ENCODE results near the gene F3. TPM values are rescaled to one million over a fixed set of nuclear protein-coding genes. Genes with fewer than 3 reads are reported as not detected.

The F3 gene
- total and polyA plus RNA-seq, 2 donors (not counting 1 experiment from before 2014, with no cell fraction given) = 0.25 TPM; not detected in 1

DNA sequence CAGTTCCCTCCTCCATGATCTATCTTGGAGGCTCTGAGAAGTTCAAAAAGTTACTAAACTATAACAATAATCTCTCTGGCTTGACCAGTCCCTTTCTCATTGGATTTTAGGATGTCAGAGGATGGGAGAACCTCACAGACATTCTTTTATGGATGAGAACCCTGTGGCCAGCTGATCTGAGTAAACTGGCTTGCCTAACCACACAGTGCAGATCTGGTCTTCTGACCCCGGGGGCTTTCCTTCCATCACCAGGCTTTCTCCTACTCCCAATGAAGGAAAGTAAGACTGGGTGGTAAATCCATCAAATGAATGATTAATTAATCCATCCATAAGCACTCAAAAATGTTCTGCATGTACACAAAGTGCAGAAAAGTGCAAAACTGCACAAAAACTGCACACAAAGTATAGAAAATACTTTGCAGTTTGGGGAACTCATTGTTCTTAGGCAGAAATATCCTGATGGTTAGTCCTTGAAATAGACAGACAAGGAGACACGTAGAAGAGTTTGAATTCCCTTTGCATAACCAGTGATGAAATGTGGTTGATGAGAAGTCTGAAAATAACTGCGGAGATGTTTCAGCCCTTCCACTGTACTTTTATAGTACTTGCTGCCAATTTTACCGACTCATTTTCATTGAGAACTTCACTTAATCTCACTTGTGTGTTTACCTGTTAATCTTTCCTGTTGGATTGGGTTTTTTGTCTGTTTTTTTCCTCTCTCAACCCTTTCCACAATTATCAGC, 2.5 kb upstream of the F3 start:
- H3K4me1 Mint-ChIP-seq = peaks cover 16% of the 10 kb centered on the region
- DNase-seq (no peak), ATAC-seq (ENCODE audit: low read depth) (no peak)
- no peak overlapping the region for H2AFZ ChIP-seq (ENCODE audit: insufficient read depth, low read depth, low read length, poor library complexity, severe bottlenecking)
- H3K36me3 ChIP-seq (replicated peaks in 1 of 2; ENCODE audit: control extremely low read depth in 1 of 2, control insufficient read depth in 1 of 2, extremely low read depth in 1 of 2, insufficient read depth in 2 of 2, low read length in 1 of 2) = no peaks in the 10 kb centered on the region
- H3K27me3 ChIP-seq (replicated peaks in 1 of 4; ENCODE audit: control extremely low read depth in 1 of 4, control insufficient read depth in 3 of 4, insufficient read depth in 4 of 4, low read length in 3 of 4) = peaks cover 0 to 29% (median 19%) of the 10 kb centered on the region in 4 experiments
- H3K9me3 Mint-ChIP-seq (ENCODE audit: insufficient read depth) = no peaks in the 10 kb centered on the region
- peaks cover 17% of the 10 kb centered on the region in 2 donors for H3K4me1 ChIP-seq (ENCODE audit: control insufficient read depth in 2 of 2, insufficient read depth in 2 of 2, low read length in 2 of 2)
- peaks cover 56% of the 10 kb centered on the region for H3K27me3 Mint-ChIP-seq
- H4K20me1 ChIP-seq (ENCODE audit: control insufficient read depth, insufficient read depth, low read length, poor library complexity, severe bottlenecking) = no peaks in the 10 kb centered on the region
- ChIA-PET CTCF (no interaction called here), POLR2A (no interaction called here)
- intact Hi-C loops (cut with micrococcal nuclease) = no loop called here
- no peaks in the 10 kb centered on the region for H3K79me2 ChIP-seq (ENCODE audit: control insufficient read depth, insufficient read depth, low read length)
- H3K4me3 Mint-ChIP-seq = no peak overlapping the region
- no peak overlapping the region for H3K9ac ChIP-seq (ENCODE audit: low read length)
- TF ChIP-seq CTCF (IDR thresholded peaks at IDR 0.05) (no peak), EZH2 (IDR thresholded peaks at IDR 0.05; ENCODE audit: borderline replicate concordance, insufficient read depth, low read depth, low read length, poor library complexity, severe bottlenecking) (no peak)
- 100% methylated on average over 1 of the region's 4 CpGs for WGBS (ENCODE audit: insufficient coverage)
- no peak overlapping the region for H3K27ac Mint-ChIP-seq
- no peak overlapping the region for H3K4me2 ChIP-seq (replicated peaks; ENCODE audit: low read depth, low read length, poor library complexity, severe bottlenecking)
- H3K27ac ChIP-seq (ENCODE audit: low read length in 2 of 2) = no peak overlapping the region
- peaks cover 0 to 14% (median 0%) of the 10 kb centered on the region in 3 donors for H3K9me3 ChIP-seq (ENCODE audit: control extremely low read depth in 1 of 3, control insufficient read depth in 2 of 3, insufficient read depth in 1 of 3, low read length in 2 of 3)
- no peak overlapping the region for H3K4me3 ChIP-seq (ENCODE audit: control extremely low read depth in 1 of 5, extremely low read depth in 1 of 5, insufficient read depth in 1 of 5, low read depth in 2 of 5, low read length in 4 of 5)

DNA sequence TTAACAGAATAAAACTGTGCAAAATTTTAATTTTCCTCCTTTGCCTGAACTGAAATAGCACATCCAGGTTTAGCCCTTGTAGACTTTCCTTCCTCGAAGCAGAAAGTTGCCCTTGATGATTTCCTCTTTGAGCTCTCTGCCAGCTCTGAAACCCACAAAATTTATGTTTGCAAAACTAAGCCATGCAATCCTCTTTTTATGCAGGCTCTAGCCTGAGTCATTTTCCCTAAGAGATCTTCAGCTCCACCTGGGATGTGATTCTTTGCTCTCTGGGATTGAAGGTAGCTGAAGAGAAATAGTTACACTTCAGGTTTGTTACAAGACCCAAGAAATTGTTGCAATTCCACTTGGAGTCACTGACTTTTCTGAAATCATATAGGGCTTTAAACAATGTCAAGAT, 1.4 kb upstream of the F3 start:
- Histone ChIP-seq H3K79me2 (ENCODE audit: control insufficient read depth, insufficient read depth, low read length) (no peaks in the 10 kb centered on the region), H3K4me1 (ENCODE audit: control insufficient read depth in 2 of 2, insufficient read depth in 2 of 2, low read length in 2 of 2) (peaks cover 17% of the 10 kb centered on the region in 2 donors), H3K27ac (ENCODE audit: low read length in 2 of 2) (no peak overlapping the region), H3K9me3 (ENCODE audit: control extremely low read depth in 1 of 3, control insufficient read depth in 2 of 3, insufficient read depth in 1 of 3, low read length in 2 of 3) (peaks cover 0 to 14% (median 0%) of the 10 kb centered on the region in 3 donors), H2AFZ (ENCODE audit: insufficient read depth, low read depth, low read length, poor library complexity, severe bottlenecking) (no peak overlapping the region), H3K27me3 (replicated peaks in 1 of 4; ENCODE audit: control extremely low read depth in 1 of 4, control insufficient read depth in 3 of 4, insufficient read depth in 4 of 4, low read length in 3 of 4) (peaks cover 0 to 35% (median 19%) of the 10 kb centered on the region in 4 experiments), H3K4me3 (ENCODE audit: control extremely low read depth in 1 of 5, extremely low read depth in 1 of 5, insufficient read depth in 1 of 5, low read depth in 2 of 5, low read length in 4 of 5) (no peak overlapping the region), H3K4me2 (replicated peaks; ENCODE audit: low read depth, low read length, poor library complexity, severe bottlenecking) (peak overlapping the region; percentile 72), H4K20me1 (ENCODE audit: control insufficient read depth, insufficient read depth, low read length, poor library complexity, severe bottlenecking) (no peaks in the 10 kb centered on the region), H3K9ac (ENCODE audit: low read length) (peak overlapping the region; percentile 53), H3K36me3 (replicated peaks in 1 of 2; ENCODE audit: control extremely low read depth in 1 of 2, control insufficient read depth in 1 of 2, extremely low read depth in 1 of 2, insufficient read depth in 2 of 2, low read length in 1 of 2) (no peaks in the 10 kb centered on the region)
- DNase-seq (no peak), ATAC-seq (ENCODE audit: low read depth) (no peak)
- Mint-ChIP-seq H3K27me3 (peaks cover 58% of the 10 kb centered on the region), H3K4me1 (peaks cover 16% of the 10 kb centered on the region), H3K27ac (no peak overlapping the region), H3K9me3 (ENCODE audit: insufficient read depth) (no peaks in the 10 kb centered on the region), H3K4me3 (peak overlapping the region; percentile 80)
- WGBS (ENCODE audit: insufficient coverage) = 0% methylated on average over 1 of the region's 1 CpG
- ChIA-PET POLR2A (no interaction called here), CTCF (no interaction called here)
- TF ChIP-seq CTCF (IDR thresholded peaks at IDR 0.05) (no peak), EZH2 (IDR thresholded peaks at IDR 0.05; ENCODE audit: borderline replicate concordance, insufficient read depth, low read depth, low read length, poor library complexity, severe bottlenecking) (no peak)
- intact Hi-C loops (cut with micrococcal nuclease) = no loop called here

All from B cell (primary cell).